Daoy (cell line): ENCODE results near the gene ASIC3. TPM values are rescaled to one million over a fixed set of nuclear protein-coding genes. Genes with fewer than 3 reads are reported as not detected.

ENCODE experiments used
- DNase-seq: peaks from one replicate; pipeline ENCODE4 v3.0.0-alpha.2; 2015; ENCODE audit warnings: low read depth
- total RNA-seq: library from RNA; depleted of rRNA; stranded (reverse); fragments of >200 nt; shearing (Covaris generic); gene quantifications from 2 replicates; pipeline ENCODE4 v1.2.3, GENCODE V29; 2014

The ASIC3 gene
- total RNA-seq, 1 experiment from 2014 or later: 1.5 TPM

DNA sequence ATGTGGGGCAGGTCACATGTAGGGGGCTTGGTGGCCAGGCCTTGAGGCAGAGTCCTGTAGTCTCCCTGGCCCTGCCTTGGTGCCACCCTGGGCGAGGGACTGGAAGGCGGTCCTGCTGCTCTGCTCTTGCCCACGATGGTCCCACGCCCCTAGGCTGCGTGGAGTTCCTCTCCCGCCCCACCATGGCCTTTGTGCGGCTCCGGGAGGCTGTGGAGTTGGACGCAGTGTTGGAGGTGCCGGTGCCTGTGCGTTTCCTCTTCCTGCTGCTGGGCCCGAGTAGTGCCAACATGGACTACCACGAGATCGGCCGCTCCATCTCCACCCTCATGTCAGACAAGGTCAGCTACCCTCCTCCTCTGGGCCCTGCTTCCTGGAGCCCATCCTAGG lies 22.2 kb downstream of the ASIC3 start:
- no peak for DNase-seq

DNA sequence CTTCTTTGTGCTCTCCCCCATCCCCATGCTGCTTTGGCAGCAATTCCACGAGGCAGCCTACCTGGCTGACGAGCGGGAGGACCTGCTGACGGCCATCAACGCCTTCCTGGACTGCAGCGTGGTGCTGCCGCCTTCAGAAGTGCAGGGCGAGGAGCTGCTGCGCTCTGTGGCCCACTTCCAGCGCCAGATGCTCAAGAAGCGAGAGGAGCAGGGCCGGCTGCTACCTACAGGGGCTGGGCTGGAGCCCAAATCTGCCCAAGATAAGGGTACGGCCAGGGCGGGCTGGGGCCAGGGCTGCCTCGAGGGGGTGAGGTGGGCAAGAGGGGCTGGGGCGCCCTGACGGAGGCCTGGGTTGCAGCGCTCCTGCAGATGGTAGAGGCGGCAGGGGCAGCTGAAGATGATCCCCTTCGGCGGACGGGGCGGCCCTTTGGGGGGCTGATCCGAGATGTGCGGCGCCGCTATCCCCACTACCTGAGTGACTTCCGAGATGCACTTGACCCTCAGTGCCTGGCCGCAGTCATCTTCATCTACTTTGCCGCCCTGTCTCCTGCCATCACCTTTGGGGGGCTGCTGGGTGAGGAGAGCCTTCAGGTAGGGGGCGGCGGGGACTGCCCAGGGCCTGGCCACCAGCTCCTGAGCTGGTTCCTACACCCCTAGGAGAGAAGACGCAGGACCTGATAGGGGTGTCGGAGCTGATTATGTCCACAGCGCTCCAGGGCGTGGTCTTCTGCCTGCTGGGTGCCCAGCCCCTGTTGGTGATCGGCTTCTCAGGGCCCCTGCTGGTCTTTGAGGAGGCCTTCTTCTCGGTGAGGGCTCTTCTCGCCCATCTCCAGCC lies 22.9 kb downstream of the ASIC3 start:
- no peak for DNase-seq

DNA sequence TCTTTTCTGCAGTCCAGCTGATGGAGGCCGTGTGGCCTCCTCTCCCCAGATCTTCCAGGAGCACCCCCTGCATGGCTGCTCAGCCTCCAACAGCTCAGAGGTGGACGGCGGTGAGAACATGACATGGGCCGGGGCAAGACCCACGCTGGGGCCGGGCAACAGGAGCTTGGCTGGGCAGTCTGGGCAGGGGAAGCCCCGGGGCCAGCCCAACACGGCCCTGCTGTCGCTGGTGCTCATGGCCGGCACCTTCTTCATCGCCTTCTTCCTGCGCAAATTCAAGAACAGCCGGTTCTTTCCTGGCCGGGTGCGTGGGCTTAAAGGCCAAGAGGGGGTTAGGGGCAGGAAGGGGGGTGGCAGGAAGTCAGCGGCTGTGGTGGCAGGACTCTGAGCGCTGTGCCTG lies 25.7 kb downstream of the ASIC3 start:
- no peak for DNase-seq

DNA sequence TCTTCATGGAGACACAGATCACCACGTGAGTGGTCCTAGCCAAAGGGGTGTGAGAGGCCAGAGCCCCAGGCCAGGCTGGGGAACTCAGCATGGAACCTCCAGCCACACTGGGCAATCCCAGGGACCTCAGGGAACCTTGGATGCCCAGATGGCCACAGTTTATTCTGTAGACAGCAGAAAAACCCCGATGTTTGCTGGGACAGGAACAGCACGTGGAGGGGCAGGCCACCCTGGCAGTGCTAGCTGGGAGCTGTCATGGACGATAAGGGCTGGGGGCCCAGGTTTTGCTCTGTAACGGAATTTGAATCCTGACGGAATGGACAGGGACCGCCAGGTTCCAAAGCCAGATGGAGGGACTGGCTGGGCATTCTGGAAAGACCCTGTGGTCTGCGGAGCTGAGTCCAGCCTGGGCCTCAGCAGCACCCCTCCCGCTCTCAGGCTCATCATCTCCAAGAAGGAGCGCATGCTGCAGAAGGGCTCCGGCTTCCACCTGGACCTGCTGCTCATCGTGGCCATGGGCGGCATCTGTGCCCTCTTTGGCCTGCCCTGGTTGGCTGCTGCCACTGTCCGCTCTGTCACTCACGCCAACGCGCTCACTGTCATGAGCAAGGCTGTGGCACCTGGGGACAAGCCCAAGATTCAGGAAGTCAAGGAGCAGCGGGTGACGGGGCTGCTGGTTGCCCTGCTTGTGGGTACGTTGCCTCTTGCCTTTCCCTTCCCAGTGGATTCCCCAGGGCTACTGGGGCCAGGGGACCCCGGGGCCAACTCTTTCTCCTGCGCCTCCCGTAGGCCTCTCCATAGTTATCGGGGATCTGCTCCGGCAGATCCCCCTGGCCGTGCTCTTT lies 26.7 kb downstream of the ASIC3 start:
- DNase-seq: no peak

DNA sequence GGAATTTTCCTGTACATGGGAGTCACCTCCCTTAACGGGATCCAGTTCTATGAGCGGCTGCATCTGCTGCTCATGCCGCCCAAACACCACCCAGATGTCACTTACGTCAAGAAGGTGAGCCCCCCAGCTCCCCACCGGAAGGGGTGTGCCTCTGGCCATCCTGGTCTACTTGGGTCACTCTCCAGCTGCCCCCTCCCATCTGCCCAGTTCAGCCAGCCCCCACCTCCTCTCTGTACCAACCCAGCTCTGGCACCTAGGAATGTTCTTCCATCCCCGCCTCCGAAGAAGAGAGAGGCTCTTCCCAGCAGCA lies 27.3 kb downstream of the ASIC3 start:
- DNase-seq: no peak

DNA sequence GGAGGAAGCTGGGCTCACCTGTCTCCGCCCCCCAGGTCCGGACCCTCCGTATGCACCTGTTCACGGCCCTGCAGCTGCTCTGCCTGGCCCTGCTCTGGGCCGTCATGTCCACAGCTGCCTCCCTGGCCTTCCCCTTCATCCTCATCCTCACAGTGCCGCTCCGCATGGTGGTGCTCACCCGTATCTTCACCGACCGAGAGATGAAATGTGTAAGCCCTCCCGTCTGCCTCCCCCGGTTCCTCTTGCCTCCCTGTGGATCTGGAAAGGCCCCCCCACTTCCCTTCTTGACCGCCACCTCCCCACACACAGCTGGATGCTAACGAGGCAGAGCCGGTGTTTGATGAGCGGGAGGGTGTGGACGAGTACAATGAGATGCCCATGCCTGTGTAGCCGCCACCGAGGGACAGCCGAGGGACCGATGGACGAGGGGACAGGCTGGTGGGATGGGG lies 27.7 kb downstream of the ASIC3 start:
- no peak for DNase-seq

DNA sequence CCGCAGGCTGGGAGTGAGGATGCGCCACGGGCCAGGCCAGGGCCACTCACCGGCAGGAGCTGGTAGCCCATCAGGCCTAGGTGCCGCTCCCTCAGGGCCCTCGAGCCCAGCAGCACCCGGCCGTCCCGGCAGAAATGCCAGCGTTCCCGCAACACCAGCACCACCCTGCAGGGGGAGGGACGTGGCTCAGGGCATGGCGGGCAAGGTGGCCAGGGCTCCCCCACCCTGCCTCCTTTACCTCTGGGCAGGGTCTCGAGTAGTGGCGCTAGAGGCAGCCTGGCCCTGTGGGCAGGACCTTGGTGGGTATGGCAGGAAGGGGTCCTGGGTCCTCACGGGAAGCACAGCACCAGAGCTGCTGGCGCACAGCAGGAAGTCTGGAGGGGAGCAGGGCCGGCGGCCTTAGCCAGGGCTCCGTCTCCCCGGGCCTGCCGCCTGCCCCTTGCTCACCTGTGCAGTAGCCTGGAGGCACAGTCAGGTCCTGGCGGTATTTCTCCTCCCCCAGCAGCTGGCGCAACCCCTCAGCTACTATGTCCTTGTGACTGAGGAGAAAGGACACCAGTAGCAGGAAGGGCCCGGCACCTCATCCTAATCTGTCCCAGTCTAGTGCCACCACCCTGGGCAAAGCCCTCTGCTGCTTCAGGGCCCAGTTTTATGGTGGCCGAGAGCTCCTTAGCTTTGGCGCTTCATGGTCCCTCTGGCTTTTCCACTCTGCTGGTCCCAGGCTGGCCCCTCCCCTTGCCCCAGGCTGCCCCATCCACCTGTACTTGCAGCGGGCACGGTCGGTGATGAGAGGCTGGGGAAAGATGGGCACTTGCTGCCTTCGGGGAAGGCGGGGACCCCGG lies 28.8 kb downstream of the ASIC3 start:
- DNase-seq: peak; percentile 55

DNA sequence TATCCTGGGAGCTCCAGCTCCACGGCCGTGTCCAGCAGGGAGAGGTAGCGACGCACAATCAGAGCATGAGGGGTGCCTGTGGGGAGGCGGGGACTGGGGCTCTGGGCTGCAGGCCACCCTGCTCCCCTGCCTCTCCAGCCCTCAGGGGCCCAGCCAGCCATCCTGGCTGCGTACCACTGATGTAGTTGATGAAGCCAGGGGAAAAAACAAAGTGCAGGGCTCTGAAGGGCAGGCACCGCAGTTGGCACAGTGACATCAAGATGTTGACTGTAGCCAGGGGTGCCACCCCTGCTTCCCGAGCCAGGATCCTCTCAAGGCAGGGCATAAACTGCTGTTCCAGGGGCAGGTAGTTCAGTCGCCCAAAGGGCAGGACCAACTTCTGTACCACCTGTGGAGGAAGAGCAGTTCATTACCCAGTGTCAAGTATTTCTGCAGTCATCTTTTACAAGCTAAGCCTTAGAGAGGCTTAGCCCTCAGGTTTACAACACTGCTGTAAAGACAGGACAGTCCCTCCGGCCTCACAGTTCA lies 29.4 kb downstream of the ASIC3 start:
- DNase-seq: no peak

DNA sequence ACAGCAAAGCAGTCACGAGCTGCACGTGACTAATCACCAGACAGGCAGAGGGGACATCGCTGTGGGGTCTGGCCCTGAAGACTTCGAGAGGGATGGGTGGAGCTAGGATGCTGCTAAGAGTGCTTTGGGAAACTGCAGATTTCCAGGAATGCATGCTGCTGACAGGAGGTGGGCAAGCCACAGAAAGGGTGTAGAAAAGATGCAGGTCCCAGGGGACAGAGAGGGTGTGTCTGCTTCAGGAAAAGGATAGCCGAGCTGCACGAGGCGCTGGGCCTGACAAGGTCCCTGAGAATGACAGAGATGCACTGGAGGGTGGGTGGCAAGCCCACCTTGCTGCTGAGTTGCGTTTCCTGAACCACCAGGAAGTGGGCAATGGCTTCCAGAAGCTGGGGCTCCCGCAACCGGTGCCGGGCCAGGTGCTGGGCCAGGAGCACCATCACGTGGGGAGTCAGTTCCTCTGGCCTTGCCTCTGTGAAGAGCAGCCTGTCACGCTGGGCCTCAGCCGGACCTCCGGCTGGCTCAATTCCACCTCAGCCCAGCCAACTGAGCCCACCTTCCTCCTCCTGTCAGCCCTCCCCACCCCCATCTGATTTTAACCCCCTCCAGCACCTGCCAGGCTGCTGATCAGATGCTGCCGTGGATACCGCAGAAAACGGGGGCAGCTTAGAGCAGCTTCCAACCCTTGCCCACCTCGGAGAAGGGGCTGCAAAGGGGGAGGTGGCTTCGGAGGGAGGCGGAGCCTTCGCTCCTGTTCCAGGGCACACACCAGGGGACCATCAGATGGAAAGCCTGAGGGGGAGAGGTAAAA lies 30.1 kb downstream of the ASIC3 start:
- no peak for DNase-seq

DNA sequence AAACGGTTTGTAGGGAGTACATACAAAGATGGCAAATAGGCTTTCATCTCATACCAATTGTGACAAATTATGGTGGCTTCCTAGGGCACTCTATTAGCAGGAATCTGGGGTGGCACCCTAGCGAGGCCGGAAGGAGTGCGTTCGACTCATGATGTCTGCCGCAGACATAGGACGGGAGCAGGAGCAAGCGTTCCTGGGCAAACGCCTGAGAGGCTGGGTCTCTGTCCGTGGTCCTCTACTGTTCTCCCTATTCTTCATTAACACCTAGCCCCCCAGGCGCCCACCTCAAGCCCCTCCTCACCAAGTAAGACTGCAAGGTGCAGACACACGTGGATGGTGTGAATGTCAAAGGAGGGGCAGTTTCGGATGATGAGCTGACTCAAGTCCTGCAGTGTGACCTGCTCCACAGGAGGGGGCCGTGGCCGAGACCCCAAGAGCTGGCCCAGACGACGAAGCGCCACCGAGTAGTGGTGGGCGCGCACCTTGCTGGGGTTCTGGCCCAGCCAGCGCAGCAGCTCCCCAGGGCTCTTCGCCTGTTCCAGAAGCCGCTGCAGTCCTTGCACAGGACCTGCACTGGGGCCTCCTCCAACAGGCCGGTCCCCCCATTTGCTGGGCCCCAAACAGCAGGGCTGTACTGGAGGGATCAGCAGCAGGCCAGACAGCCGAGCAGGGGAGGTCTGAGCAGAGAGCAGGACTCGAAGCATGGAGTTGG lies 31.0 kb downstream of the ASIC3 start:
- peak; percentile 5 for DNase-seq

DNA sequence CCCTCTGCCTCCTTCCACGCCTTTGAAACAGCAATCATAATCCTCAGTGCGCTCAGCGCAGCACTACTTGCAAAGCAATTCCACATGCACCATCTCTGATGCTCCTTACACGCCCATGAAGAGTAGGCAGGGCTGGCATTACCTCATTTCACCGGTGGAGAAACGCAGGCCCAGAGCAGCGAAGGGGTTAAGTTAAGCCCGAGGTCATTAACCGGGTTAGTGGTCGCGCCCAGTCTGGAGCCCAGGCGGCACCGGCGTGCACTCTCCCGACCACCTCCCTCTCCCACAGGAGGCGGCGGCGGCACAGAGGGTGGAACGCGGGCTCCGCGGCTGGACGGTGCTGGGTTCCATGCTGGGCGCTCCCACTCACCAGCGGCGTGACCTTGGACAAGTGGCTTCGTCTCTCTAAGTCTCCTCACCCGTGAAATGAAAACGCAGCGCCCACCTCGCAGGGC lies 31.8 kb downstream of the ASIC3 start:
- DNase-seq: peak; percentile 41

DNA sequence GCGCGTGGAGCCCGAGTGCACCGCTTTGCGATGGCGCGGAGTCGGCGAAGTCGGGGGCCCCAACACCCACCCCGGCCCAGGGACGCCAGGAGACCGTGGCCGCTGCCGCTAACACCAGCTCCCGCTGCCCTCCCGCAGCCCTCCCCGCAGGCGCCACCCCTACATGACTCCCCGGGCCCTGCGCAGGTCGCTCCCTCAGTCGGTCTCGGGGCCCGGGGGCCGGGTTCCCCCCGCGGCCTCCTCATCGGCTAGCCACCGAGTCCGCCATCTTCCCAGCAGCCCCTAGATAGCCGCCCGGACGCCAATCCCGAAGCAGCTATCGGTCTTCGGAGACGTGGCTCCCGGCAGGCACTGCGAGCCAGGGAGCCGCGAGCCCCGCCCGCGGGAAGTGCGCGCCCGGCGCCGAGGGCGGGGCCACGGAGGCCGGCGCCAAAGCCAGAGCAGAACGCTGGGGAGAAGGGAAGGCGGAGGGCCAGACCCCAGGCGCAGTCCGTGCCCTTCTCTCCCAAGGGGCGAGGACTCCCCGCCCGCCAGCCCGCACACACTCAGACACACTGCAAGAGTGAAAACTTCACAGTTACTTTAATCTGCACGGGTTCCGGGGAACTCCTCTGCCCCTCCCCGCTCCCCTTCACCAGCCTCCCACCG lies 32.3 kb downstream of the ASIC3 start, which contains the start of gene FASTK:
Gene FASTK (minus strand): TSS at position 288 of the 648 bp plus-strand sequence. CDS start 43 bp downstream, at position 245.
- DNase-seq: peak; percentile 98

DNA sequence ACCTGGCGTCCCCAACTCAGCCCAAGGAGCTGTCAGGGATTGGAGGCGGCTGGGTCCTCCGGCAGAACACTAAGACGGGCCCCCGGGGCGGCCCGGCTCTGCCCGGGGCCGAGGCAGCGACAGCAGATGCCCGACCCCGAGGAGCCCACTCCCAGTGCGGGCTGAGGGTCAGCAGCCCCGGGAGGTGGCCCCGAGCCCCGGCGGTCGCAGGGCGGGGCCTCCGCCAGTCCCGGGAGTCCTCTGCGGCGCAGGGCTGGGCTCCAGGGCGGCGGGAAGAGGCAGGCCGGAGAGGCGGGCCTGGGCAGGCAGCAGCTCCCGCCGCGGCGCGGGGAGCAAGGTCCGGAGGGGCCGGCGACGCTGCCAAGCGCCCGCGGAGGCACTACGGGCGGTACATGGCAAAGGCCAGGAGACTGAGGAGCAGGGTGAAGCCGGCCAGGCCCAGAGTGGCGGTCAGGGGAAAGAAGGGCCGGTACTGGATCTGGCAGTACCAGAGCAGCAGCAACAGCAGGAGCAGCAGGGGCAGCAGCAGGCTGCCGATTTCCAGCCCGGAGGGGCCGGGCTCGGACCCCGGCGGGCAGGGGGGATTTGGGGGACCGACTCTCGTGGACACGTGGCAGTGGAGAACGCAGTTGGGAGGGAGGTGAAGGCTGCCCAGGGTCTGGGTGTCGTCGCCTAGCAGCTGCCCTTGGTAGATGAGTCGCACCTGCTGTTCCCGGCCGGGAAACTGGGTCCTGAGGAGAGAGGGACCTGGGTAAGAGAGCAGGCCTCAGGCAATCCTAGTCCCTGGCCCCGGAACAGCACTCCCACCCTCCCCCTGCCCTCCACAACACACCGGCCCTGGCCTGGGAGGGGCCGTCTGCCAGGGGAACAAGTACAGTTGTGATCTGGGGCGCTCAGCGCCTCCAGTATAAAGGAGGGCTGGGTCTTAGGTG lies 33.1 kb downstream of the ASIC3 start:
- peak; percentile 67 for DNase-seq

DNA sequence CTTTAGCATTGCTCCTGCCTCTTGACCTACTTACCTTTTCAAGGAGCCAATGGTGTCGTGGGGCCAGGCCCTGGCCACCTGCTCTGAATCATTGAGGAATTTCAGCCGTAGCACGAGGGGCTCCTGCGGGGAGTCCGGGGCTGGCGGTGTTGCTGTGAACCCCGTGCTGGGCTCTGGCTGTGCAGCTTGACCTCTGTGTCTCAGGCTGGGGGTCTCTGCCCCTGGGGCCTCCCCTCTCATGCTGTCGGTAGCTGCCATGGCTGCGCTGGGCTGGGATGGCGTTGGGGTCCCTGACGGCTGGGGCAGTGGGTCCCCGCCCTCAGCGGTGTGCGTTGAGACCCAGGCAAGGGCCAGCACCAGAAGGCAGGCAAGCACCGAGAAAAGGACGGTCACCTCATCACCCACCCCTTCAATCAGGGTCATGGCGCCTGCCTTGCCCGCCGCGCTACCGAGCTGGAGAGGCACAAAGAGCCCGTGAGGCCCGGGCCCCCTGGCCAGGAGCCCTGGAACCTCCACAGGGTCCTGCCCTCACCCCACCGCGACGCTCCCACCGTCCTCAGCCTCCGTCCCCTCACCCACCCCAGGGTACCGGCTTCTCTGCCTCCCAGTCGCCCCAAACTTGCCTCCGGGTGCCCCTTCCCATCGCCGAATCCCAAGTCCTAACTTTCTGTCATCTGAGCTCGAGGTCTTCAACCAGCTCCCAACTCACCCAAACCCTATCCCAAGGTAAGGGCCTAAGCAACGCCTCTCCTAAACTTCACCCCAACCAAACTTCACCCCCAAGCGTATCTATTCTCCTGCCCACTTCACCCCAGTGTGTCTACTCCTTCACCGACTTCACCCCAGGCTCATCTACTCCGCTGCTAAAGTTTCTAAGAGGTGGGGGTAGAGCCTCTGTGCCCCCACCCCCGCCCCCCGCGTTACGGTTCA lies 34.1 kb downstream of the ASIC3 start:
- no peak for DNase-seq

DNA sequence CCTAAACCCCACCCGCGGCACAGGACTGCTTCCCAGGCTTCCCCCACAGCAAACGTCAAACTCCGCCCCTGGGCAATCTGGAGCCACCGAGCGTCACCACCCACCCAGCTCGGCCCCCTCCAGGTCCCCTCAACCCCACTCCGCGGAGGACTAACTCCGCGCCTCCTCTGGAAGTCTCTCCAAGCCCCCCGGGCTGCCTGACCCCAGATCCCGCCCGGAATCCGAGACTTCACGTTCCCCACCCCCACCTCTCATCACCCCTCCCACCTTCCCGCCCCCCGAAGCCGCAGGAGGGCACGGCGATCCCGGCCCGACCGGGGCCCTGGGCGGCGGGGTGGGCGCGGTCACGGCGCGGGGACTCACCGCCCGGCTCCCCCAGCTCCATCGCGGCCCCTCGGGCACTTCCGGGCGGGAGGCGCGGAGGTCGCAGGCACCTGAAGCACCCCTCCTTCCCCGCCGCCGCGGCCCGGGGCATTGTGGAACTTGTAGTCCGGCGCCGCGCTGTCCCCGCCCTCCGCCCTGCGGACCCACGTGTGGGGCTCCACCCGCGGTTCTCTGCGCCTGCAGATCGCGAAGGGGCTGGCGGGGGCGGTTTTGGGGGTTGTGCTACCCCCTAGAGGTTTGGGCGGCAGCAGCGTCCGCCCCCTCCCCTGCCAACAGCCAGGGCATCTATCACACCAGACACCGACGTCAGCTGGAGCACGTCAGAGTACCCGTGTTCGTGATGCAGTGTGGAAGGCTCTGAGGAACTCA lies 34.9 kb downstream of the ASIC3 start, which contains the start of gene TMUB1:
Gene TMUB1 (minus strand): TSS at position 423 of the 753 bp plus-strand sequence. CDS start 930 bp downstream, outside the sequence.
- DNase-seq: peak; percentile 83

DNA sequence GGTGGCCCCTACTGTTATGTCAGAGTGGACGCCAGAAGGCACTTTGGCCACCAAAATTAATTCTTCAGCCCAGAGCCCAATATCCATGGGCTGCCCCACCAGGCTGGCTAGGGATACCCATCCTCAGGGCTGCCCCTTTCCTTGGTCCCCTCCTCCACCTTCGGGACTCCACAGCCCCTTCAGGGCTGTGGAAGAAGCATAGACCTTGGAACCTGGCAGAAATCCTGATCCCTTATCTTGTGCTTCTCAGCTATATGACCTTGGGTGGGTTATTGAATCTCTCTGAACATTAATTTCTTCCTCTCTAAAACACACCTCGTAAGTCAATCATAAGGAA lies 35.5 kb downstream of the ASIC3 start:
- DNase-seq: no peak

DNA sequence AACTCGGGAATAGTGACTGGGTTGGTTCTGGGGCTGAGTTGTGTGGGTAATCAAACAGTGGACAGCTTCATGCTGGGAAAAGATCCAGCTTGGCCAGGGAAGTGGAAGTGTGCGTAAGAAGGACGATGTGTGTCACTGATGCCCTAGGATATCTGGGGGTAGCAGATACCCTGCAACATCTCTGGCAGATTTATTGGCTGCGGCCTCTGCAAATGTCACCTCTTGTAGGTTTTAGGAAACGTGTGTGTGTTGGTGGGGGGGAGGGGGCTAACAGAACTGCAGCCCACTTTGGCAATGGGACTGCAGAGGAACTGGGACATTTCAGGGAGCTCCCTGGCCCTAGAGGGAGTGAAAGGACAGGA lies 37.0 kb downstream of the ASIC3 start:
- no peak for DNase-seq
